Prostate gland (tissue), 2 donors: Measurements from ENCODE around the gene SRGAP1.

Source experiments
- POLR2A ChIP-seq: fragments of 450-650 bp; IDR thresholded peaks from one replicate; pipeline ENCODE4 v1.6.1; 2016; ENCODE audit warnings: antibody characterized with exemption, mild to moderate bottlenecking
- POLR2AphosphoS5 ChIP-seq: sonication (generic); formaldehyde crosslinking; IDR thresholded peaks from one replicate; pipeline ENCODE4 v1.6.1; 2017; ENCODE audit warnings: antibody characterized with exemption
- TF ChIP-seq, protein P1 (sequence below), 4 experiments: fragments of 200-600 bp in 2 of 4; fragments of 450-650 bp in 2 of 4; sonication (generic) in 2 of 4; IDR thresholded peaks; 1 replicate in 3 of 4; 2 replicates in 1 of 4; pipeline ENCODE4 v1.5.1; 2016 to 2019; ENCODE audit warnings: antibody characterized with exemption in 4 of 4, mild to moderate bottlenecking in 2 of 4, moderate library complexity in 2 of 4

DNA sequence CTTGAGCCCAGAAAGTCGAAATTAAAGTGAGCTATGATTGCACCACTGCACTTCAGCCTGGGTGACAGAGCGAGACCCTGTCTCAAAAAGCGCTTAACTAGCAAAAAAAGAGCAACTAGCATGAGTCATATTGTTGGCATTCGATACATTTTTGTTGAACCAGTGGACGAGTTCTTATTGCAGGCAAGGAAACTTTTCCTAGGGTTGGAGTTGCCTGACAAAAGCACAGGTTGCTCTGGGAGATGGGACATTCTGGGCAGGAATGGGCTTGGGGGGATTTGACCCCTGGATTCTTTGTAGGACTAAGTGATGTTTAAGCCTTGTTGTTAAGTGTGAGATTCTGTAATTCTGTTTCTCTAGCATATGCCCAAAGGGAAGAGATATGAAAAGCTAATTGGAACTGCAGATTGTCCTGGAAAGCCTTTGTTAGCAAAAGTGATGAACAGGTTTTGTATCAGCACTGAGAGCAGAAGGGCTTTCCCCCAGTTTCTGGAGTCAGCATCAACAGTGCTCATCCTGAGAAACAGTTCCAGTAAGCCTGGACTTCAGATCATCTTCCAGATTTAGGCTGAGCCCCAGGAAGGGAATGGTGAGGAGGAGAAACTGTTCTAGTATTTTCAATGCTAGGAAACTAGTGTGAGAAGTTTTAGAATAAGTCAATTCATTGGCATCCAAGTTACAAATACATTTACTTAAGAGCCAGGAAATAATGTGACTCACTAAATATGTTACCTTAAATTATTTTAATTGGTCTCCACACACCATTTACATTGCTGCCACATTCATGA lies 123.1 kb downstream of the SRGAP1 start:
- TF ChIP-seq POLR2AphosphoS5, result no peak
- no peak for TF ChIP-seq POLR2A
- TF ChIP-seq, protein P1, sequence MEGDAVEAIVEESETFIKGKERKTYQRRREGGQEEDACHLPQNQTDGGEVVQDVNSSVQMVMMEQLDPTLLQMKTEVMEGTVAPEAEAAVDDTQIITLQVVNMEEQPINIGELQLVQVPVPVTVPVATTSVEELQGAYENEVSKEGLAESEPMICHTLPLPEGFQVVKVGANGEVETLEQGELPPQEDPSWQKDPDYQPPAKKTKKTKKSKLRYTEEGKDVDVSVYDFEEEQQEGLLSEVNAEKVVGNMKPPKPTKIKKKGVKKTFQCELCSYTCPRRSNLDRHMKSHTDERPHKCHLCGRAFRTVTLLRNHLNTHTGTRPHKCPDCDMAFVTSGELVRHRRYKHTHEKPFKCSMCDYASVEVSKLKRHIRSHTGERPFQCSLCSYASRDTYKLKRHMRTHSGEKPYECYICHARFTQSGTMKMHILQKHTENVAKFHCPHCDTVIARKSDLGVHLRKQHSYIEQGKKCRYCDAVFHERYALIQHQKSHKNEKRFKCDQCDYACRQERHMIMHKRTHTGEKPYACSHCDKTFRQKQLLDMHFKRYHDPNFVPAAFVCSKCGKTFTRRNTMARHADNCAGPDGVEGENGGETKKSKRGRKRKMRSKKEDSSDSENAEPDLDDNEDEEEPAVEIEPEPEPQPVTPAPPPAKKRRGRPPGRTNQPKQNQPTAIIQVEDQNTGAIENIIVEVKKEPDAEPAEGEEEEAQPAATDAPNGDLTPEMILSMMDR (IDR thresholded peaks at IDR 0.05), result no peak
